Astrocyte (in vitro differentiated cells and primary cell): ENCODE data around the gene C10orf53.

Experiments
- CTCF ChIP-seq: IDR thresholded peaks from 2 replicates; pipeline ENCODE4 v1.5.1; 2011; ENCODE audit warnings: low read depth, mild to moderate bottlenecking, inconsistent platforms, low read length, moderate library complexity; ENCODE audit not compliant: insufficient read depth
- EZH2 ChIP-seq: IDR thresholded peaks from 2 replicates; pipeline ENCODE4 v1.6.1; 2012; ENCODE audit warnings: mild to moderate bottlenecking, low read length, inconsistent platforms; ENCODE audit not compliant: insufficient read depth

DNA sequence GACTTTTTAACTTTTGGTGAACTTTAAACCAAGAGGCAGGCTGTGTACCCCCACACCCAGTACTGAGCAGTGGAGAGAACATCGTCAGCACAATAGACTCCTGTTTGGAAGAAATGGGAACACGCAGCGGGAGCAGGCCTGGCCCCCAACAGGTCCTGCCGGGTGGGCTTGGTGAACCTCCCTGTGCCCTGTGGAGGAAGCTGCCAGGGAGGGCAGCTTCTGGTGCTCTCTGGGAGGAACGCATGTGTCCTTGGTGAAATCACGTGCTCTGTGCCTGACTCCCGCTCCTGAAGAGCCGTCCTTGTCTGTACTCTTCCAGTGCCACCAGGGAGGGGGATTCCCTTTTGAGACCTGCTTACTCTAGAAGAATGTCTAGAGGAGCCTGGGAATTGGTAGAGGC lies 34.0 kb upstream of the C10orf53 start:
- no peak for TF ChIP-seq CTCF
- TF ChIP-seq EZH2 = no peak
